ENCODE measurements around the gene CLCN3. TPM values are rescaled to one million over a fixed set of nuclear protein-coding genes. Genes with fewer than 3 reads are reported as not detected.

Gene CLCN3
- total and polyA plus RNA-seq, 9 of the 15 experiments (the other 6 are each of a cell fraction or from before 2014, with no cell fraction given): 12.7 to 60.6 (median 38.5) TPM

DNA sequence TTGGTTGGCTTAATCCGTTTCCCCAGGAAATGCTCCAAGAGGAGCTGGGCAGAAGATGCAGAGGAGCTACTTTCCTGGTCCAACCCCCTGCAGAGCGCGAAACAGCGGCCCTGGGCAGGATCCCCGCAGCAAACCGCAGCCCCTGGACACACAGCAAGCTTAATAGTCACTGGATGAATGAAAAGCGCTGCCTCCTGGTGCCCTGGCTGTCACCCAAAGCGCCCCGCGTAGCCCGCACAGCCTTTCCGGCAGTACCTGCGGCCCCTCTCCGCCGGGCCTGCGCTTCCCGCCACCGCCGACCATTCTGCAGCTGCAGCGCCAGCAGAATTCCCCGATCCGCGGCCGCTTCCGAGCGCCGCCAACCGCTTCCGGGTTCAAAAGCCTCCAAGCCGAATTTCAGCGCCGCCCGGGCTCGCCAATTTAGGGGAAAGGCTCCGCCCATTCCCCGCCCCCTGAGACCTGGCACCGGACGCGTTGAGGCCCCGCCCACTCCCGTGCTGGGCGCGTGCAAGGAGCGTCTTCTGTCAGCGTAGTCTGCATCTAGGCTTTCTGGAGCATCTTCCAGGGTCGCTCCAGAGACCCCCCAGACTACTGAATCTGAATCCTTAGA, 137.3 kb downstream of the CLCN3 start, which contains the start of gene HPF1 (continued):
- TF ChIP-seq, protein P1, sequence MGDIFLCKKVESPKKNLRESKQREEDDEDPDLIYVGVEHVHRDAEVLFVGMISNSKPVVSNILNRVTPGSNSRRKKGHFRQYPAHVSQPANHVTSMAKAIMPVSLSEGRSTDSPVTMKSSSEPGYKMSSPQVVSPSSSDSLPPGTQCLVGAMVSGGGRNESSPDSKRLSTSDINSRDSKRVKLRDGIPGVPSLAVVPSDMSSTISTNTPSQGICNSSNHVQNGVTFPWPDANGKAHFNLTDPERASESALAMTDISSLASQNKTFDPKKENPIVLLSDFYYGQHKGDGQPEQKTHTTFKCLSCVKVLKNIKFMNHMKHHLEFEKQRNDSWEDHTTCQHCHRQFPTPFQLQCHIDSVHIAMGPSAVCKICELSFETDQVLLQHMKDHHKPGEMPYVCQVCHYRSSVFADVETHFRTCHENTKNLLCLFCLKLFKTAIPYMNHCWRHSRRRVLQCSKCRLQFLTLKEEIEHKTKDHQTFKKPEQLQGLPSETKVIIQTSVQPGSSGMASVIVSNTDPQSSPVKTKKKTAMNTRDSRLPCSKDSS (IDR thresholded peaks at IDR 0.05; ENCODE audit: low read depth, partially characterized antibody): no peak
- TF ChIP-seq, protein P2, sequence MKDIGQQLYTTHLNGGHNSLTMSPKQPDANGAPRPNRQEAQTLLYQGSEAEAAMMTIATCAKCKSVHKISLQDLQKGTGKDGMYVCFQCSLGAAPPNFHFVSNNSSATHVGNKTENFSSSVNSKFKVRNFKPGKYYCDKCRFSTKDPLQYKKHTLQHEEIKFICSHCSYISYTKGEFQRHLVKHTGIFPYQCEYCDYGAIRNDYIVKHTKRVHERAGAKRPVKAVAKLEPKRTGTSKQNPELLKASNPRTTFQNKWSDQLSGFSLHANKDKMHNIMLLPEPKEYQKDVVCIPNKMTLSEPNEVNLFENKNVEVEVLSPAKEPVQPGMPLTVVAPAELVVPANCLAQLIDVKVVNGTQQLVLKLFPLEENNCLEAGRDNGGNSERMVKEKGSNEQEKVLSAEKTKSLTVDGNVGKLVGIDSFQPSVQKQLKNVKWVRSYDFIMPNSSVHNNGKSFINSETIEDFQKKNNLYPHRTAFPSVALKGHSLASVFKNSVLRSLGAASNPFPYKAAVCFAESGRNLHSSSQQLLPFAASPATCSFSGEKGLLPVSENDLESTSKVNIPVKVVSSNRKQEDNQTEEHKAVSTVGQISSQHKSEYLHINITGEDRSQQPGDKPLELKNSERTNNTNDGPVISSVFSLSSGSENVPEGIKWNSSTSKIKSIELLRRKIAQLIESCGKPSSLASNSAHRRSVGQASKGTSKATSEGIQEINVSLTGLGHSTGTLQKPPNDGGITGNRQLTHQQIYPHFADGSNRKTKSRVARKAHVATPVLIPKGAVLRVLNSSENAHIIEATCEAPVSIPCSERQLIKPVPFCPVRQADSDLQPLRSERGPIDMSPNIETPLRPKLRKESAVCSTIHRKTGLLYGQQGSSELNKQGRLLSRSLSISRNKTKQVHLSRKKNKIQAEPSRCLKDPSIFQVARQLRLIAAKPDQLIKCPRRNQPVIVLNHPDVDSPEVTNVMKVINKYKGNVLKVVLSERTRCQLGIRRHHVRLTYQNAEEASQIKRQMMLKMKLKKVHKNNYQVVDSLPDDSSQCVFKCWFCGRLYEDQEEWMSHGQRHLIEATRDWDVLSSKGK (CRISPR knock-in tag; IDR thresholded peaks at IDR 0.05): no peak
- TF ChIP-seq E2F3 (CRISPR knock-in tag; IDR thresholded peaks at IDR 0.05): peak; percentile 73; the same call in 1 of the 2 replicates
- TF ChIP-seq RFX1 (IDR thresholded peaks at IDR 0.05): no peak
- no peak for TF ChIP-seq HNRNPUL1 (IDR thresholded peaks at IDR 0.05; ENCODE audit: low read length)
- TF ChIP-seq, protein P3, sequence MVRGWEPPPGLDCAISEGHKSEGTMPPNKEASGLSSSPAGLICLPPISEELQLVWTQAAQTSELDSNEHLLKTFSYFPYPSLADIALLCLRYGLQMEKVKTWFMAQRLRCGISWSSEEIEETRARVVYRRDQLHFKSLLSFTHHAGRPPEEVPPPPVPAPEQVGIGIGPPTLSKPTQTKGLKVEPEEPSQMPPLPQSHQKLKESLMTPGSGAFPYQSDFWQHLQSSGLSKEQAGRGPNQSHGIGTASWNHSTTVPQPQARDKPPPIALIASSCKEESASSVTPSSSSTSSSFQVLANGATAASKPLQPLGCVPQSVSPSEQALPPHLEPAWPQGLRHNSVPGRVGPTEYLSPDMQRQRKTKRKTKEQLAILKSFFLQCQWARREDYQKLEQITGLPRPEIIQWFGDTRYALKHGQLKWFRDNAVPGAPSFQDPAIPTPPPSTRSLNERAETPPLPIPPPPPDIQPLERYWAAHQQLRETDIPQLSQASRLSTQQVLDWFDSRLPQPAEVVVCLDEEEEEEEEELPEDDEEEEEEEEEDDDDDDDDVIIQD (CRISPR knock-in tag; IDR thresholded peaks at IDR 0.05): no peak
- no peak for TF ChIP-seq ARNT (IDR thresholded peaks at IDR 0.05)
- TF ChIP-seq E2F8 (IDR thresholded peaks at IDR 0.05; ENCODE audit: low read depth, partially characterized antibody): peak; percentile 95
- TF ChIP-seq TBL1XR1 (IDR thresholded peaks at IDR 0.05; ENCODE audit: low read length in 2 of 2): no peak
- TF ChIP-seq GABPB1 (CRISPR knock-in tag; IDR thresholded peaks at IDR 0.05): peak; percentile 82
- TF ChIP-seq, protein P4, sequence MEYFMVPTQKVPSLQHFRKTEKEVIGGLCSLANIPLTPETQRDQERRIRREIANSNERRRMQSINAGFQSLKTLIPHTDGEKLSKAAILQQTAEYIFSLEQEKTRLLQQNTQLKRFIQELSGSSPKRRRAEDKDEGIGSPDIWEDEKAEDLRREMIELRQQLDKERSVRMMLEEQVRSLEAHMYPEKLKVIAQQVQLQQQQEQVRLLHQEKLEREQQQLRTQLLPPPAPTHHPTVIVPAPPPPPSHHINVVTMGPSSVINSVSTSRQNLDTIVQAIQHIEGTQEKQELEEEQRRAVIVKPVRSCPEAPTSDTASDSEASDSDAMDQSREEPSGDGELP (CRISPR knock-in tag; IDR thresholded peaks at IDR 0.05; ENCODE audit: borderline replicate concordance): peak; percentile 87
- no peak for TF ChIP-seq TCF7L2 (IDR thresholded peaks at IDR 0.05; ENCODE audit: low read depth, low read length)
- no peak for TF ChIP-seq NCOA6 (IDR thresholded peaks at IDR 0.05)
- TF ChIP-seq ZNF324 (CRISPR knock-in tag; IDR thresholded peaks at IDR 0.05): no peak
- TF ChIP-seq HMG20B (CRISPR knock-in tag; IDR thresholded peaks at IDR 0.05): no peak
- peak; percentile 66 for TF ChIP-seq KDM5B (IDR thresholded peaks at IDR 0.05; ENCODE audit: insufficient replicate concordance, low read depth, low read length)
- TF ChIP-seq ZBTB8A (IDR thresholded peaks at IDR 0.05; ENCODE audit: partially characterized antibody): no peak
- TF ChIP-seq ERF (CRISPR knock-in tag; IDR thresholded peaks at IDR 0.05): no peak

Measured in K562 (cell line).